ENCODE data around the gene PRKCE. TPM values are rescaled to one million over a fixed set of nuclear protein-coding genes. Genes with fewer than 3 reads are reported as not detected.
A peak's percentile ranks its signal among the peaks of the same experiment; 100 is the strongest.

Gene PRKCE
- total RNA-seq, 2 donors from 2014 or later, result 5.8 to 18.1 TPM

DNA sequence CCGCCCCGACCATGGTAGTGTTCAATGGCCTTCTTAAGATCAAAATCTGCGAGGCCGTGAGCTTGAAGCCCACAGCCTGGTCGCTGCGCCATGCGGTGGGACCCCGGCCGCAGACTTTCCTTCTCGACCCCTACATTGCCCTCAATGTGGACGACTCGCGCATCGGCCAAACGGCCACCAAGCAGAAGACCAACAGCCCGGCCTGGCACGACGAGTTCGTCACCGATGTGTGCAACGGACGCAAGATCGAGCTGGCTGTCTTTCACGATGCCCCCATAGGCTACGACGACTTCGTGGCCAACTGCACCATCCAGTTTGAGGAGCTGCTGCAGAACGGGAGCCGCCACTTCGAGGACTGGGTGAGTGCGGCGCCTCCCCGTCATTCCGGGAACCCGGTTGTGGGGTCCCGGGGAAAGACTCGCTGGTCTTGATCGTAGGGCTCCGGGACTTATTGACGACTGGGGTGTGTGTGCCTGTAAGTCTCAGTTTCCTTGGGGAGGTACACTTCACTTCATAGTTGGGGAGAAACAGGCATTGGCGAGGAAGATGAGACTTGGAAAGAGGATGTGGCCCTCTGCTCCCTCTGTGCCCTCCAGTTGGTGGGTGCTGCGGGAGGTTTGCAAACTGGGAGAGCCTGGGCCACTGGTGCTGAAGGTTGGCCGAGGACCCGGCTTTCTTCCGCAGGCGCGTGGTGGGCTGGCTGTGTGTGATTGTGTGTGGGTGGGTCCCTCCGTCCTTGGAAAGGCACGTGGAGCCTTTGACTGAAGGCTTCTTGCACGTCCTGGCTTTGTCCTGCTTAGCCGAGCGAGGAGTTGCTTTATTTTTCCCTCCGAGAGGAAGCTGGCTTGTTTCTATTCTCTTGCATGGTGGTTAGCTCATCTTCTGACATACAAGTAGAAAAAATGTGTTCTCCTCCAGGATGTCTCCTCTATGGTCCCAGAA is 886 bp downstream of the PRKCE start:
- no peak for DNase-seq (ENCODE audit: low spot score)
- H3K27ac ChIP-seq, result no peak overlapping the region
- H3K4me3 ChIP-seq, result peak overlapping the region; percentile 91
- H3K4me1 ChIP-seq (ENCODE audit: control insufficient read depth in 1 of 2, low read depth in 2 of 2), result peaks cover 3 to 24% of the 10 kb centered on the region in 2 donors
- TF ChIP-seq, protein P1, sequence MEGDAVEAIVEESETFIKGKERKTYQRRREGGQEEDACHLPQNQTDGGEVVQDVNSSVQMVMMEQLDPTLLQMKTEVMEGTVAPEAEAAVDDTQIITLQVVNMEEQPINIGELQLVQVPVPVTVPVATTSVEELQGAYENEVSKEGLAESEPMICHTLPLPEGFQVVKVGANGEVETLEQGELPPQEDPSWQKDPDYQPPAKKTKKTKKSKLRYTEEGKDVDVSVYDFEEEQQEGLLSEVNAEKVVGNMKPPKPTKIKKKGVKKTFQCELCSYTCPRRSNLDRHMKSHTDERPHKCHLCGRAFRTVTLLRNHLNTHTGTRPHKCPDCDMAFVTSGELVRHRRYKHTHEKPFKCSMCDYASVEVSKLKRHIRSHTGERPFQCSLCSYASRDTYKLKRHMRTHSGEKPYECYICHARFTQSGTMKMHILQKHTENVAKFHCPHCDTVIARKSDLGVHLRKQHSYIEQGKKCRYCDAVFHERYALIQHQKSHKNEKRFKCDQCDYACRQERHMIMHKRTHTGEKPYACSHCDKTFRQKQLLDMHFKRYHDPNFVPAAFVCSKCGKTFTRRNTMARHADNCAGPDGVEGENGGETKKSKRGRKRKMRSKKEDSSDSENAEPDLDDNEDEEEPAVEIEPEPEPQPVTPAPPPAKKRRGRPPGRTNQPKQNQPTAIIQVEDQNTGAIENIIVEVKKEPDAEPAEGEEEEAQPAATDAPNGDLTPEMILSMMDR (IDR thresholded peaks at IDR 0.05), result no peak
- H3K9me3 ChIP-seq, result no peaks in the 10 kb centered on the region
- no peak for ATAC-seq (ENCODE audit: insufficient number of reproducible peaks, low FRiP score, low read depth)
- H3K36me3 ChIP-seq, result no peaks in the 10 kb centered on the region
- no peaks in the 10 kb centered on the region for H3K27me3 ChIP-seq (replicated peaks; ENCODE audit: insufficient read depth)

DNA sequence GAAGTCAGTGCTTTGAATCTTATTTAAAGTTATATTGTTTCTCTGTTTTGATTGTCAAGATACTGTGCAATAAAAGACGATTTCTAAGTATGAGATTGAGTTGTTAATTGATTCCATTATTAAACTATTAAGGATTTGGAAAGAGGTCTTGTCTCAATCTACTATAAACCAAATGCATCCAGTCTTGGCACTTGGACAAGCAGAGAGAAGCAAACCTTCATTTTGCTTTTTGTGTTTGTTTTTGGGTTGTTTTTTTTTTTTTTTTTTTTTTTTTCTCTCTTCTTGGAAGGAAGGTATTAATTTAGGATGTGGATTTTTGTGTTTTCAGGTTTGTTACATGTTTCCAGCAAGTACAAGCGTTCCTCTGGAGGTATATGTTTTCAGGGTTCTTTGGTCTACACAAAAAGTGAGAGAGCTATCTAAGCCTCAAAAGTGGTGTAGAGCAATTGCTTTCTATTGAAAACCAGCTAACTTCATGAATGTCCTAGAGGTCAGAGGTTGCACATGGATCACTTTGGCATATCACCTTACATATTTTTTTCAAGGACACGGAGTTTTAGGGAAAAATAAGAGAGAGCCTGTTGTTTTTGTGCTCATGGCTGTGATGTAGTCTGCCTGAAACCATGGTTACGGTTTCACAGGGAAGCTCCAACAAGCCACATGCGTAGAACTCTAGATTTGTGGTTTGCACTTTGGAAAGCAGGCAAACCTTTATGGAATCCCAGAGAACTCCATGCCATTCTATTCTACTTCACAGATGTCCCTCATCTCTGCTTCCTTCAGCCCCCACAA is 1.8 kb downstream of the PRKCE start:
- peaks cover 3 to 24% of the 10 kb centered on the region in 2 donors for H3K4me1 ChIP-seq (ENCODE audit: control insufficient read depth in 1 of 2, low read depth in 2 of 2)
- no peak overlapping the region for H3K27ac ChIP-seq
- H3K4me3 ChIP-seq, result peak overlapping the region; percentile 91
- TF ChIP-seq, protein P1 (IDR thresholded peaks at IDR 0.05), result no peak
- no peaks in the 10 kb centered on the region for H3K27me3 ChIP-seq (replicated peaks; ENCODE audit: insufficient read depth)
- H3K9me3 ChIP-seq, result no peaks in the 10 kb centered on the region
- DNase-seq (ENCODE audit: low spot score) (no peak), ATAC-seq (ENCODE audit: insufficient number of reproducible peaks, low FRiP score, low read depth) (no peak)
- H3K36me3 ChIP-seq, result no peaks in the 10 kb centered on the region

DNA sequence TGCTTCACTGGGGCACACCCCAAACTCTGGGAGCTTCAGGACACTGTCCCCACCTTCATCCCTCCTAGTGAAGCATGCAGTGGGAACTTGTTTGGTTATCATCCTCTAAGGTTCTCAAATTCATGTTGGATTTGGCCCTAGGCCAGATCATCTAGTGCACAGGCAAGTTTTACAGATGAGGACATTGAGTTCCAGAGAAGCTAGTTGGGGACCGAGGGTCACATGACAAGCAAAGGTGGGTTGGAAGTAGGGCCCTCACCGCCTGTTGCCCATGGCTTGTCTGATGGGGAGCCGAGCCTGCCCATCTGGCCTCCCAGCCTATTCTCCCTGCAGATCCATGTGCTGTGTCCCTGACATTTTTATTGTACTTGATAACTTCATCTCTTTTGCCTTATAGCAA is 2.8 kb downstream of the PRKCE start:
- TF ChIP-seq, protein P1 (IDR thresholded peaks at IDR 0.05), result no peak
- no peak overlapping the region for H3K27ac ChIP-seq
- no peaks in the 10 kb centered on the region for H3K9me3 ChIP-seq
- ATAC-seq (ENCODE audit: insufficient number of reproducible peaks, low FRiP score, low read depth) (no peak), DNase-seq (ENCODE audit: low spot score) (no peak)
- H3K4me3 ChIP-seq, result no peak overlapping the region
- H3K4me1 ChIP-seq (ENCODE audit: control insufficient read depth in 1 of 2, low read depth in 2 of 2), result peaks cover 3 to 19% of the 10 kb centered on the region in 2 donors
- no peaks in the 10 kb centered on the region for H3K36me3 ChIP-seq
- H3K27me3 ChIP-seq (replicated peaks; ENCODE audit: insufficient read depth), result no peaks in the 10 kb centered on the region

DNA sequence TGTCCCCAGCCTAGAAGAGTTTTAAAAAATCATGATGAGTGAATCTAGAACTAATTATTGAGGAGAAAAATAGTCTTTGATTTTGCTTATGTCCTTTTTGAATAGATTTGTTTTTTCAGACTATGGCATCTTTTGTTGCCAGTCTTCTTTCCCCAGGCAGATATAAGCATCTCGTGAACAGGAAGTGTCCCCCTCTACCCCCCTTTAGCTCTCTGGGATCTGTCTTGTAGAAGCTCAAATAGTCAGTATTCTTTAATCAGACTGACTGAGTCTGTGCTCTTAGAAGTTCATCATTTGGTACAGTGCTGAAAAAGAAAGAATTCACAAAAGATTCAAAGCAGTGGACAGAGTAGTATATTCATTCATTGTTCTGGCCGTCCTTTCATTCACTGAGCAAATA is 10.4 kb downstream of the PRKCE start:
- Histone ChIP-seq H3K4me1 (ENCODE audit: control insufficient read depth in 1 of 2, low read depth in 2 of 2) (no peaks in the 10 kb centered on the region), H3K27me3 (replicated peaks; ENCODE audit: insufficient read depth) (no peaks in the 10 kb centered on the region), H3K36me3 (no peaks in the 10 kb centered on the region), H3K4me3 (no peak overlapping the region), H3K27ac (no peak overlapping the region), H3K9me3 (no peaks in the 10 kb centered on the region)
- TF ChIP-seq, protein P1 (IDR thresholded peaks at IDR 0.05), result no peak
- DNase-seq (ENCODE audit: low spot score) (no peak), ATAC-seq (ENCODE audit: insufficient number of reproducible peaks, low FRiP score, low read depth) (no peak)

DNA sequence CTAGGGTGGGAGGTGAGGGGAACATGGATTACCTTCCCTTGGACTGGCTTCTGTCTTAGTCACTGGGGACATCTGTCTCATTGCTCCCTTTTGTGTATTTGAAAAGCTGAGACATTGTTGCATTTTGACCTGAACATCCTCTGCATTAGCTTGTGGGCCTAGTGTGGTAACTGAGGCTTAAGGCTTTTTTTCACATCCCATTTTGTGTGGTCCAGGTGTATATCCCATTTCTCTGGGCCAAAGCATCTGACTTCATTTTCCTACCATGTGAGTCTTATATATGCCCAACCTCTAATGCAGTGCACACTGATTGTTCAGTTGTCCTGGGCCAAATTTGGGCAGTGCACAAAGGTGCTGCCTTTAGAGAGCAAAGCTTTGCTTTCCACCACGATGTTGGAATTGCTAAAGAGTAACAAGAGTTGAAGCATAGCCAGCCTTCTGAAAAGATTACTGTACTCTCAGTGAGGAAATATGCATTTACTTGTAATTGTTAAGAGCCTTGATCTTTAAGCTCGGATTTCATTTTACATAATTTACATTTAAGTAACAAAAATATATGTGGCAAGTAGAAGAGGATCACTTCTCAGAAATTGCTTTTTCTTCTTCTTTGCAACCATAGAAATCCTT is 13.3 kb downstream of the PRKCE start:
- no peak overlapping the region for H3K27ac ChIP-seq
- H3K9me3 ChIP-seq, result no peaks in the 10 kb centered on the region
- no peaks in the 10 kb centered on the region for H3K36me3 ChIP-seq
- DNase-seq (ENCODE audit: low spot score) (no peak), ATAC-seq (ENCODE audit: insufficient number of reproducible peaks, low FRiP score, low read depth) (no peak)
- H3K4me3 ChIP-seq, result no peak overlapping the region
- H3K4me1 ChIP-seq (ENCODE audit: control insufficient read depth in 1 of 2, low read depth in 2 of 2), result no peaks in the 10 kb centered on the region
- H3K27me3 ChIP-seq (replicated peaks; ENCODE audit: insufficient read depth), result no peaks in the 10 kb centered on the region
- TF ChIP-seq, protein P1 (IDR thresholded peaks at IDR 0.05), result no peak
